H1 (cell line): Measurements from ENCODE around the gene ASB3. TPM values are rescaled to one million over a fixed set of nuclear protein-coding genes. Genes with fewer than 3 reads are reported as not detected.

Source experiments
- CTCF ChIA-PET: fragments of 300-600 bp; sonication (Branson Sonifier 250); formaldehyde crosslinking; loops from one replicate; lab custom pipeline; 2021; ENCODE audit not compliant: partially characterized antibody; lab: Charles Lee
- POLR2A ChIA-PET: fragments of 300-600 bp; sonication (Branson Sonifier 250); formaldehyde crosslinking; loops from one replicate; lab custom pipeline; 2021; ENCODE audit warnings: inconsistent platforms; ENCODE audit not compliant: partially characterized antibody; lab: Charles Lee
- DNase-seq, 2 experiments: peaks; one replicate each; pipeline versions ENCODE4 v3.0.0 to v3.0.0-alpha.2; 2010 to 2022; ENCODE audit warnings: low spot score in 2 of 2, low read depth in 1 of 2, mixed read lengths in 1 of 2
- FAIRE-seq: peaks from 2 replicates; lab custom pipeline; 2011; peaks lifted over from hg19 to GRCh38; lab: Jason Lieb, UNC
- H2AFZ ChIP-seq: 2 replicates; pipeline ENCODE4 v1.8.1; 2012; ENCODE audit warnings: low read length, inconsistent platforms
- H2AK5ac ChIP-seq: 2 replicates; pipeline ENCODE4 v1.6.1; 2013; ENCODE audit warnings: low read depth, low read length
- H2BK120ac ChIP-seq: replicated peaks from 2 replicates; pipeline ENCODE3; 2013; ENCODE audit warnings: low read depth, low read length, inconsistent platforms
- H2BK12ac ChIP-seq: 2 replicates; pipeline ENCODE4 v1.6.1; 2013; ENCODE audit warnings: low read depth, low read length
- H2BK15ac ChIP-seq: 2 replicates; pipeline ENCODE4 v1.6.1; 2013; ENCODE audit warnings: low read length
- H2BK20ac ChIP-seq: 2 replicates; pipeline ENCODE4 v1.6.1; 2013; ENCODE audit warnings: low read length
- H2BK5ac ChIP-seq: 2 replicates; pipeline ENCODE4 v1.6.1; 2013; ENCODE audit warnings: low read depth, low read length
- H3K14ac ChIP-seq: 2 replicates; pipeline ENCODE4 v1.6.1; 2013; ENCODE audit warnings: inconsistent platforms; ENCODE audit not compliant: insufficient read length
- H3K18ac ChIP-seq: 2 replicates; pipeline ENCODE4 v1.6.1; 2013; ENCODE audit warnings: low read length; ENCODE audit errors: extremely low read depth
- H3K23ac ChIP-seq: 2 replicates; pipeline ENCODE4 v1.6.1; 2013; ENCODE audit warnings: inconsistent platforms; ENCODE audit not compliant: insufficient read length
- H3K23me2 ChIP-seq: 2 replicates; pipeline ENCODE4 v1.6.1; 2013; ENCODE audit warnings: low read depth, low read length
- H3K27ac ChIP-seq: 2 replicates; pipeline ENCODE4 v1.6.1; 2011; ENCODE audit warnings: low read depth, low read length, inconsistent platforms
- H3K27me3 ChIP-seq, 4 experiments: replicated peaks in 1 of 4; 1 replicate in 1 of 4; 2 replicates in 3 of 4; pipeline versions ENCODE4 v1.6.1 to v1.8.1; 2011 to 2013; ENCODE audit warnings: low read length in 3 of 4, mild to moderate bottlenecking in 3 of 4, inconsistent platforms in 2 of 4, mixed read lengths in 2 of 4, moderate library complexity in 1 of 4; ENCODE audit not compliant: control insufficient read depth in 3 of 4, insufficient read depth in 3 of 4; ENCODE audit errors: extremely low read depth in 1 of 4
- H3K36me3 ChIP-seq, 4 experiments: 2 replicates each; pipeline versions ENCODE4 v1.6.1 to v1.8.1; 2011 to 2013; ENCODE audit warnings: mild to moderate bottlenecking in 4 of 4, low read length in 3 of 4, moderate library complexity in 2 of 4, control low read depth in 1 of 4, inconsistent platforms in 1 of 4; ENCODE audit not compliant: insufficient read depth in 4 of 4, control insufficient read depth in 2 of 4
- H3K4ac ChIP-seq: replicated peaks from 2 replicates; pipeline ENCODE3; 2013; ENCODE audit warnings: low read length, low read depth, mixed read lengths, inconsistent platforms; ENCODE audit not compliant: insufficient read length
- H3K4me1 ChIP-seq, 4 experiments: replicated peaks in 1 of 4; 1 replicate in 1 of 4; 2 replicates in 3 of 4; pipeline versions ENCODE4 v1.6.1 to v1.8.1; 2011 to 2013; ENCODE audit warnings: low read length in 3 of 4, inconsistent platforms in 2 of 4, mixed read lengths in 1 of 4; ENCODE audit not compliant: insufficient read depth in 4 of 4, control insufficient read depth in 3 of 4
- H3K4me2 ChIP-seq, 2 experiments: 2 replicates each; pipeline versions ENCODE4 v1.6.1 to v1.8.1; 2011 to 2013; ENCODE audit warnings: low read depth in 2 of 2, low read length in 2 of 2, control low read depth in 1 of 2, inconsistent platforms in 1 of 2, mild to moderate bottlenecking in 1 of 2; ENCODE audit not compliant: insufficient read depth in 1 of 2
- H3K4me3 ChIP-seq, 4 experiments: fragments of 200-600, 300-600 bp in 1 of 4; sonication (generic), shearing (Covaris generic), sonication (Bioruptor Twin) in 1 of 4; 2 replicates each; pipeline versions ENCODE4 v1.5.1 to v1.8.1; 2011 to 2016; ENCODE audit warnings: low read length in 4 of 4, low read depth in 3 of 4, control low read depth in 2 of 4, inconsistent platforms in 2 of 4, mild to moderate bottlenecking in 2 of 4, mixed read lengths in 1 of 4, moderate library complexity in 1 of 4; ENCODE audit not compliant: insufficient read depth in 2 of 4; ENCODE audit errors: extremely low read depth in 1 of 4
- H3K56ac ChIP-seq: replicated peaks from 2 replicates; pipeline ENCODE3; 2013; ENCODE audit warnings: low read depth, mild to moderate bottlenecking, mixed read lengths, low read length, inconsistent platforms; ENCODE audit not compliant: insufficient read length
- H3K79me1 ChIP-seq: 2 replicates; pipeline ENCODE4 v1.6.1; 2013; ENCODE audit warnings: low read depth, low read length, control low read depth
- H3K79me2 ChIP-seq, 2 experiments: 2 replicates each; pipeline versions ENCODE4 v1.6.1 to v1.8.1; 2012 to 2013; ENCODE audit warnings: low read length in 2 of 2, mild to moderate bottlenecking in 2 of 2, inconsistent platforms in 1 of 2; ENCODE audit not compliant: insufficient read depth in 2 of 2, control insufficient read depth in 1 of 2
- H3K9ac ChIP-seq, 4 experiments: replicated peaks in 1 of 4; 1 replicate in 1 of 4; 2 replicates in 3 of 4; pipeline versions ENCODE4 v1.6.1 to v1.8.1; 2011 to 2013; ENCODE audit warnings: low read depth in 3 of 4, low read length in 3 of 4, control low read depth in 2 of 4, mild to moderate bottlenecking in 2 of 4, moderate library complexity in 2 of 4, inconsistent platforms in 1 of 4; ENCODE audit errors: extremely low read depth in 1 of 4
- H3K9me3 ChIP-seq, 2 experiments: 2 replicates each; pipeline versions ENCODE4 v1.6.1 to v1.8.1; 2012 to 2013; ENCODE audit warnings: mild to moderate bottlenecking in 2 of 2, moderate library complexity in 2 of 2, control low read depth in 1 of 2, inconsistent platforms in 1 of 2, low read depth in 1 of 2, low read length in 1 of 2, mixed read lengths in 1 of 2; ENCODE audit not compliant: insufficient read depth in 2 of 2
- H4K20me1 ChIP-seq, 2 experiments: replicated peaks in 1 of 2; 2 replicates each; pipeline versions ENCODE3 to v1.8.1; 2011 to 2013; ENCODE audit warnings: inconsistent platforms in 2 of 2, low read length in 2 of 2, mild to moderate bottlenecking in 1 of 2; ENCODE audit not compliant: insufficient read depth in 2 of 2, control insufficient read depth in 1 of 2
- H4K5ac ChIP-seq: 2 replicates; pipeline ENCODE4 v1.6.1; 2013; ENCODE audit warnings: low read length, low read depth, mixed read lengths, inconsistent platforms; ENCODE audit not compliant: insufficient read length
- H4K8ac ChIP-seq: 2 replicates; pipeline ENCODE4 v1.8.0; 2013; ENCODE audit warnings: mild to moderate bottlenecking, moderate library complexity, low read length, inconsistent platforms; ENCODE audit not compliant: insufficient read depth; ENCODE audit errors: extremely low read depth
- H4K91ac ChIP-seq: replicated peaks from 2 replicates; pipeline ENCODE3; 2013; ENCODE audit warnings: low read length, mixed read lengths, inconsistent platforms; ENCODE audit not compliant: insufficient read length
- ASH2L ChIP-seq: fragments of 200-600, 300-600 bp; sonication (generic); IDR thresholded peaks from one replicate; pipeline ENCODE4 v1.7.1; 2017; ENCODE audit warnings: low read length
- BCL11A ChIP-seq, 2 experiments: IDR thresholded peaks; one replicate each; pipeline ENCODE4 v1.6.1; 2011; ENCODE audit warnings: low read depth in 2 of 2, low read length in 2 of 2, mild to moderate bottlenecking in 2 of 2
- EGR1 ChIP-seq: IDR thresholded peaks from 2 replicates; pipeline ENCODE4 v1.6.1; 2011; ENCODE audit warnings: low read depth, low read length, borderline replicate concordance
- HDAC2 ChIP-seq, 2 experiments: fragments of 300-600 bp in 1 of 2; sonication (generic) in 1 of 2; IDR thresholded peaks; 2 replicates each; pipeline ENCODE4 v1.6.1; 2011 to 2012; ENCODE audit warnings: low read depth in 2 of 2, low read length in 2 of 2, mild to moderate bottlenecking in 2 of 2, moderate library complexity in 2 of 2, borderline replicate concordance in 1 of 2, inconsistent platforms in 1 of 2
- JUND ChIP-seq: IDR thresholded peaks from 2 replicates; pipeline ENCODE4 v1.6.1; 2011; ENCODE audit warnings: mild to moderate bottlenecking, improper control_type of control experiment, low read length
- SIN3A ChIP-seq, 2 experiments: IDR thresholded peaks in 1 of 2; conservative IDR thresholded peaks in 1 of 2; 2 replicates each; pipeline ENCODE4 v1.6.1; 2011 to 2012; ENCODE audit warnings: low read length in 2 of 2, improper control_type of control experiment in 1 of 2, low read depth in 1 of 2, mild to moderate bottlenecking in 1 of 2
- SIRT6 ChIP-seq: IDR thresholded peaks from one replicate; pipeline ENCODE4 v1.7.1; 2012; ENCODE audit warnings: low read length, inconsistent platforms
- SP1 ChIP-seq: IDR thresholded peaks from 2 replicates; pipeline ENCODE4 v1.6.1; 2011; ENCODE audit warnings: low read depth, low read length
- TAF1 ChIP-seq: IDR thresholded peaks from 2 replicates; pipeline ENCODE4 v1.6.1; 2011; ENCODE audit warnings: mild to moderate bottlenecking, low read depth, low read length
- polyA plus RNA-seq, 7 experiments: library from polyadenylated mRNA; depleted of rRNA in 3 of 7; stranded (reverse) in 5 of 7; unstranded in 2 of 7; fragments of >200 nt in 5 of 7; fragments of 200-250 nt in 2 of 7; gene quantifications; 1 replicate in 5 of 7; 2 replicates in 1 of 7; 4 replicates in 1 of 7; pipeline versions ENCODE4 v1.2.1 to v1.2.3, GENCODE V29; 2011 to 2013; ENCODE audit warnings: missing spikeins in 2 of 7, mixed read lengths in 2 of 7
- total RNA-seq: library from RNA; stranded (reverse); fragmentation: NEBNext Ultra II Directional; extraction: Animal tissue kit (Norgen Biotek cat#: 25700); gene quantifications from 2 replicates; pipeline ENCODE4 v1.2.1, GENCODE V29; 2021

The ASB3 gene
- total and polyA plus RNA-seq, 2 of the 8 experiments (the other 6 are each of a cell fraction or from before 2014, with no cell fraction given), result 22.6 to 25.4 TPM

GRCh38 chr2:53784436-53784835, 2.3 kb downstream of the ASB3 start:
- Histone ChIP-seq H3K36me3 (peaks cover 0 to 11% (median 3%) of the 10 kb centered on the region in 4 experiments; a peak in 3 of 8 replicates), H3K9me3 (no peaks in the 10 kb centered on the region), H2BK5ac (no peak overlapping the region), H3K4me1 (peaks cover 0 to 14% (median 3%) of the 10 kb centered on the region in 4 experiments; a peak in 4 of 7 replicates), H3K4me3 (peak overlapping the region in 1 of 4 experiments; percentile 96; a peak in 1 of 8 replicates), H3K18ac (no peak overlapping the region), H3K27me3 (no peaks in the 10 kb centered on the region), H2BK20ac (no peak overlapping the region), H3K14ac (no peak overlapping the region), H3K79me2 (peaks cover 27 to 92% of the 10 kb centered on the region in 2 experiments), H3K23ac (no peak overlapping the region), H2BK120ac (no peak overlapping the region), H4K91ac (no peak overlapping the region), H3K4ac (no peak overlapping the region), H3K56ac (no peak overlapping the region), H4K5ac (no peak overlapping the region), H2AFZ (no peak overlapping the region), H3K4me2 (peak overlapping the region; percentile 91 to 100; a peak in 2 of 4 replicates), H4K20me1 (peaks cover 5 to 6% of the 10 kb centered on the region in 2 experiments), H3K23me2 (peaks cover 5% of the 10 kb centered on the region), H4K8ac (no peak overlapping the region), H2BK15ac (no peak overlapping the region), H3K79me1 (peaks cover 8% of the 10 kb centered on the region), H3K27ac (no peak overlapping the region), H3K9ac (no peak overlapping the region), H2AK5ac (no peak overlapping the region), H2BK12ac (no peak overlapping the region)
- ChIA-PET POLR2A (interaction anchor here (1.0 to 12.8 kb wide), 2 partner anchors 13 to 18 kb away, joined by 3 to 124 read pairs; partner anchors contain the start of gene CHAC2), CTCF (no interaction called here)
- DNase-seq (no peak), FAIRE-seq (no peak)
- no peak for TF ChIP-seq JUND
- TF ChIP-seq EGR1, result no peak
- no peak for TF ChIP-seq TAF1
- TF ChIP-seq SIRT6, result no peak
- no peak for TF ChIP-seq BCL11A (IDR thresholded peaks at IDR 0.05; ENCODE audit: low read depth in 2 of 2, low read length in 2 of 2)
- TF ChIP-seq ASH2L, result no peak
- TF ChIP-seq SIN3A (conservative IDR thresholded peaks at IDR 0.05 in 1 of 2, IDR thresholded peaks at IDR 0.05 in 1 of 2; ENCODE audit: low read depth in 1 of 2, low read length in 2 of 2), result no peak
- no peak for TF ChIP-seq HDAC2 (IDR thresholded peaks at IDR 0.05; ENCODE audit: borderline replicate concordance in 1 of 2, low read depth in 2 of 2, low read length in 2 of 2)
- TF ChIP-seq SP1, result no peak
